ENCODE results near the gene ZCCHC10. TPM values are rescaled to one million over a fixed set of nuclear protein-coding genes. Genes with fewer than 3 reads are reported as not detected.

The ZCCHC10 gene
- total and polyA plus RNA-seq, 2 of the 4 experiments (the other 2 are of a cell fraction) = 4.1 to 20.4 TPM

DNA sequence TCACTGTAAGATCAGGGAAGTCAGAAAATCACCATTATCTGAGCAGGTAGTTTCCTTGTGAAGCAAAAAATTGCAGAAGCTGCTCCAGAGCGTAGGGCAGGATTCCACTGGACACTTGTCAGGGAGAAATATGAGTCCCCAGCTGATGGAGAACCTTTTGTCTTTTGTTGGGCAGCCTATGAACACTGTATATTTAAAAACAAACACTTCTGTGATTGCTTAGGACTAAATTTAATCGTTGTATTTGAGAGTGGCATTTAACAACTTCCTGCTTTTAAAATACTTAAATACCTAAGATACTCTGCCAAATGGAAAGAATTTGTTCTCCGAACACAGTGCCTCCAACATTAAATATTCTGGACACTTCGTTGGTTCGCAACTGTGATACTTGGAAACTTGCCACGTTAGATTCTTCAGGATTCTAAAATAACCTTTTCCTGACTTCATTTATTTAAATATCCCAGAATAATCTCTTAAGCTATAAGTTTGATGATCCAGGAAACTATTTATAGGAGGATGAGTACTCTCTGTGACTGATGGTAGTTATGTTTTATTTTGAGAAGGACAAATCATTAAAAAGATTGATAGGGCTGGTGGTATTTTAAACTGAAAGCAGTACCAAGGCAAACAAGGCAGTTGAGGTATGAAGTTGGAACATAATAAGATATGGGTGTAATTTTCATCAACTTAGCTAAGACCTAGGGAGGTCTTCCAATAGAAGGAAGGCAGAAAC lies 22.8 kb upstream of the ZCCHC10 start (continued):
- TF ChIP-seq, protein P1, sequence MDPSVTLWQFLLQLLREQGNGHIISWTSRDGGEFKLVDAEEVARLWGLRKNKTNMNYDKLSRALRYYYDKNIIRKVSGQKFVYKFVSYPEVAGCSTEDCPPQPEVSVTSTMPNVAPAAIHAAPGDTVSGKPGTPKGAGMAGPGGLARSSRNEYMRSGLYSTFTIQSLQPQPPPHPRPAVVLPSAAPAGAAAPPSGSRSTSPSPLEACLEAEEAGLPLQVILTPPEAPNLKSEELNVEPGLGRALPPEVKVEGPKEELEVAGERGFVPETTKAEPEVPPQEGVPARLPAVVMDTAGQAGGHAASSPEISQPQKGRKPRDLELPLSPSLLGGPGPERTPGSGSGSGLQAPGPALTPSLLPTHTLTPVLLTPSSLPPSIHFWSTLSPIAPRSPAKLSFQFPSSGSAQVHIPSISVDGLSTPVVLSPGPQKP (IDR thresholded peaks at IDR 0.05; ENCODE audit: borderline replicate concordance, low read depth, low read length) = no peak

- H3K27me3 ChIP-seq (ENCODE audit: control insufficient read depth, insufficient read depth, low read length) = no peaks in the 10 kb centered on the region
- H2BK120ac ChIP-seq (ENCODE audit: low read depth, low read length) = no peak overlapping the region
- H2AFZ ChIP-seq (replicated peaks; ENCODE audit: low read length, poor library complexity) = no peak overlapping the region
- no peak overlapping the region for H2BK5ac ChIP-seq (ENCODE audit: low read depth, low read length, poor library complexity, severe bottlenecking)
- H3K79me1 ChIP-seq (ENCODE audit: low read depth in 1 of 2, low read length in 2 of 2) = peaks cover 13 to 22% of the 10 kb centered on the region in 2 experiments
- H3K4me3 ChIP-seq (ENCODE audit: insufficient read depth, low read depth, low read length) = no peak overlapping the region
- POLR2A ChIA-PET (ENCODE audit: unreplicated experiment) = no interaction called here
- intact Hi-C loops (cut with micrococcal nuclease) = no loop called here
- no peaks in the 10 kb centered on the region for H3K36me3 ChIP-seq (ENCODE audit: control insufficient read depth, insufficient read depth, low read length)
- no peak overlapping the region for H2AK9ac ChIP-seq (replicated peaks; ENCODE audit: low read depth, low read length, poor library complexity)
- 70% methylated on average over 2 of the region's 19 CpGs; no CpG with 5 or more reads in 1 of the 2 experiments for WGBS, 2 experiments (ENCODE audit: extremely low coverage in 2 of 2, insufficient read length in 1 of 2)
- H3K18ac ChIP-seq (ENCODE audit: low read depth, low read length) = no peak overlapping the region
- H3K23ac ChIP-seq (ENCODE audit: low read depth, low read length) = no peak overlapping the region
- no peak for TF ChIP-seq MAZ (IDR thresholded peaks at IDR 0.05; ENCODE audit: borderline replicate concordance, low read depth, low read length)
- TF ChIP-seq SMC3 (IDR thresholded peaks at IDR 0.05; ENCODE audit: low read depth, low read length) = no peak
- no peak for TF ChIP-seq USF2 (IDR thresholded peaks at IDR 0.05; ENCODE audit: low read depth, low read length)
- TF ChIP-seq CEBPB (IDR thresholded peaks at IDR 0.05; ENCODE audit: low read depth, low read length) = no peak
- no peak for TF ChIP-seq FOS (IDR thresholded peaks at IDR 0.05; ENCODE audit: low read depth, low read length)
- no peak for TF ChIP-seq NFE2L2 (IDR thresholded peaks at IDR 0.05; ENCODE audit: low read depth, low read length)
- no peak overlapping the region for H3K14ac ChIP-seq (replicated peaks; ENCODE audit: low read depth, low read length)
- no TSS peak for BruUV-seq (replicated peaks)
- H3K9me1 ChIP-seq (ENCODE audit: insufficient read depth, low read length) = peaks cover 7% of the 10 kb centered on the region
- in situ Hi-C loops (cut with MboI; ENCODE audit: low sequenced_read_pairs) = no loop called here
- no peak overlapping the region for H4K91ac ChIP-seq (ENCODE audit: insufficient read depth, low read depth, low read length)
- peaks cover 5% of the 10 kb centered on the region; the same call in 1 of the 2 replicates for H3K4me1 ChIP-seq (ENCODE audit: control insufficient read depth, insufficient read depth, low read length)
- no peak overlapping the region for H3K27ac ChIP-seq (ENCODE audit: insufficient read depth, low read length)
- no peak overlapping the region for H3K4ac ChIP-seq (ENCODE audit: low read depth, low read length)
- dilution Hi-C loops (cut with HindIII; ENCODE audit: low sequenced_read_pairs, unreplicated experiment) = no loop called here
- H2BK15ac ChIP-seq (ENCODE audit: low read depth, low read length) = no peak overlapping the region
- ATAC-seq (ENCODE audit: low read depth) (no peak), DNase-seq (no peak)
- H3K4me2 ChIP-seq (ENCODE audit: low read depth, low read length) = no peak overlapping the region
- H4K8ac ChIP-seq (ENCODE audit: low read depth in 2 of 2, low read length in 2 of 2) = no peak overlapping the region
- no peak overlapping the region for H3K56ac ChIP-seq (ENCODE audit: extremely low read depth, insufficient read depth, low read length)
- H4K5ac ChIP-seq (ENCODE audit: low read depth, low read length) = no peak overlapping the region
- no peaks in the 10 kb centered on the region for H3K9me3 ChIP-seq (ENCODE audit: control insufficient read depth, insufficient read depth, low read length)
- peaks cover 5% of the 10 kb centered on the region for H4K20me1 ChIP-seq (ENCODE audit: insufficient read depth, low read length)
- CTCF ChIA-PET = no interaction called here
- H3K9ac ChIP-seq (ENCODE audit: low read depth, low read length) = no peak overlapping the region
- no peak overlapping the region for H2BK20ac ChIP-seq (ENCODE audit: low read depth, low read length)
- no peak overlapping the region for H2AK5ac ChIP-seq (ENCODE audit: low read depth, low read length)
Measured at GRCh38 chr5:133047404-133047803, 21.1 kb upstream of the ZCCHC10 start.
